Type B pancreatic cell (in vitro differentiated cells): ENCODE data around the gene BCL6B. TPM values are rescaled to one million over a fixed set of nuclear protein-coding genes. Genes with fewer than 3 reads are reported as not detected.
"Not testable (repeated sequence)": the region's sequence is repeated elsewhere in the genome, so short reads cannot be mapped to it uniquely, and the experiment has no call there.

Experiments used
- DNase-seq: peaks from one replicate; pipeline ENCODE4 v3.0.0; 2021; ENCODE audit warnings: mixed read lengths; ENCODE audit not compliant: unreplicated experiment; ENCODE audit errors: extremely low spot score
- H3K27ac Mint-ChIP-seq: 2 replicates; pipeline ENCODE4 v1.8.0; 2021; ENCODE audit warnings: mild to moderate bottlenecking, mixed read lengths
- H3K27me3 Mint-ChIP-seq: 2 replicates; pipeline ENCODE4 v1.8.0; 2021; ENCODE audit warnings: mixed read lengths
- H3K36me3 Mint-ChIP-seq: 2 replicates; pipeline ENCODE4 v1.8.0; 2021; ENCODE audit warnings: mixed read lengths
- H3K4me1 Mint-ChIP-seq: one replicate; pipeline ENCODE4 v1.8.0; 2021; ENCODE audit warnings: mixed read lengths; ENCODE audit not compliant: unreplicated experiment
- H3K4me3 Mint-ChIP-seq: 2 replicates; pipeline ENCODE4 v1.8.0; 2021; ENCODE audit warnings: mild to moderate bottlenecking, mixed read lengths
- H3K9me3 Mint-ChIP-seq: 2 replicates; pipeline ENCODE4 v1.8.0; 2021; ENCODE audit warnings: mixed read lengths
- CTCF ChIP-seq: fragments of 200-600 bp; sonication (generic); conservative IDR thresholded peaks from 2 replicates; pipeline ENCODE4 v1.5.0; 2021; ENCODE audit warnings: antibody characterized with exemption, mild to moderate bottlenecking
- total RNA-seq: library from RNA; stranded (reverse); gene quantifications from 2 replicates; pipeline ENCODE4 v1.2.1, GENCODE V29; 2021; ENCODE audit warnings: low replicate concordance

Gene BCL6B
- total RNA-seq, 1 donor from 2014 or later, result not detected

GRCh38 chr17:7045492-7046126 lies 22.8 kb downstream of the BCL6B start:
- TF ChIP-seq CTCF, result peak; percentile 96
- Mint-ChIP-seq H3K36me3 (no peaks in the 10 kb centered on the region), H3K4me1 (peaks cover 15% of the 10 kb centered on the region), H3K4me3 (peak overlapping the region; percentile 80), H3K9me3 (no peaks in the 10 kb centered on the region), H3K27me3 (peaks cover 53% of the 10 kb centered on the region), H3K27ac (peak overlapping the region; percentile 97)
- DNase-seq, result no peak

GRCh38 chr17:7046127-7046724 lies 23.4 kb downstream of the BCL6B start:
- DNase-seq, result peak; percentile 83
- peak overlapping the region; percentile 80 for H3K4me3 Mint-ChIP-seq

GRCh38 chr17:7046725-7047397 lies 24.0 kb downstream of the BCL6B start:
- peaks cover 15% of the 10 kb centered on the region for H3K4me1 Mint-ChIP-seq
- H3K4me3 Mint-ChIP-seq, result peak overlapping the region; percentile 80
- DNase-seq, result not testable (repeated sequence)

More at GRCh38 chr17:7046127-7046724, 23.4 kb downstream of the BCL6B start:
- Mint-ChIP-seq H3K4me1 (peaks cover 15% of the 10 kb centered on the region), H3K36me3 (no peaks in the 10 kb centered on the region), H3K27me3 (peaks cover 55% of the 10 kb centered on the region), H3K27ac (peak overlapping the region; percentile 97), H3K9me3 (no peaks in the 10 kb centered on the region)
- peak; percentile 36 for TF ChIP-seq CTCF

GRCh38 chr17:7047566-7047965 lies 24.7 kb downstream of the BCL6B start:
- no peak for DNase-seq
- H3K27me3 Mint-ChIP-seq, result peaks cover 45% of the 10 kb centered on the region
- no peaks in the 10 kb centered on the region for H3K9me3 Mint-ChIP-seq
- peaks cover 15% of the 10 kb centered on the region for H3K4me1 Mint-ChIP-seq
- H3K36me3 Mint-ChIP-seq, result no peaks in the 10 kb centered on the region
- peak overlapping the region; percentile 97 for H3K27ac Mint-ChIP-seq
- H3K4me3 Mint-ChIP-seq, result peak overlapping the region; percentile 58
- TF ChIP-seq CTCF, result no peak

More at GRCh38 chr17:7046725-7047397, 24.0 kb downstream of the BCL6B start:
- Mint-ChIP-seq H3K27ac (peak overlapping the region; percentile 97), H3K27me3 (peaks cover 49% of the 10 kb centered on the region)
- H3K9me3 Mint-ChIP-seq, H3K36me3 Mint-ChIP-seq: not testable (repeated sequence)

GRCh38 chr17:7048968-7049367 lies 26.1 kb downstream of the BCL6B start:
- H3K36me3 Mint-ChIP-seq, result no peaks in the 10 kb centered on the region
- H3K27ac Mint-ChIP-seq, result peak overlapping the region; percentile 29
- DNase-seq, result no peak
- H3K27me3 Mint-ChIP-seq, result peaks cover 36% of the 10 kb centered on the region
- no peaks in the 10 kb centered on the region for H3K9me3 Mint-ChIP-seq
- no peak overlapping the region for H3K4me3 Mint-ChIP-seq
- TF ChIP-seq CTCF, result no peak
- peaks cover 15% of the 10 kb centered on the region for H3K4me1 Mint-ChIP-seq

- H3K36me3 Mint-ChIP-seq, DNase-seq, H3K4me3 Mint-ChIP-seq, H3K9me3 Mint-ChIP-seq, H3K27ac Mint-ChIP-seq: not testable (repeated sequence)
- H3K27me3 Mint-ChIP-seq, result peaks cover 27% of the 10 kb centered on the region
- peaks cover 11% of the 10 kb centered on the region for H3K4me1 Mint-ChIP-seq
Measured at GRCh38 chr17:7050583-7050982, 27.7 kb downstream of the BCL6B start.
